ENCODE results near the gene EPN2.

EPN2 gene

GRCh38 chr17:19354748-19355147, 117.6 kb downstream of the EPN2 start:
- no peak for TF ChIP-seq CTCF (conservative IDR thresholded peaks at IDR 0.05; ENCODE audit: low read depth, low read length)
- no peak for DNase-seq (ENCODE audit: low read depth)
- H3K4me3 ChIP-seq (ENCODE audit: low read depth, low read length): no peak overlapping the region

GRCh38 chr17:19357351-19357750, 120.2 kb downstream of the EPN2 start:
- DNase-seq (ENCODE audit: low read depth): no peak
- H3K4me3 ChIP-seq (ENCODE audit: low read depth, low read length): no peak overlapping the region
- no peak for TF ChIP-seq CTCF (conservative IDR thresholded peaks at IDR 0.05; ENCODE audit: low read depth, low read length)

GRCh38 chr17:19357761-19358160, 120.6 kb downstream of the EPN2 start:
- no peak for TF ChIP-seq CTCF (conservative IDR thresholded peaks at IDR 0.05; ENCODE audit: low read depth, low read length)
- no peak for DNase-seq (ENCODE audit: low read depth)
- H3K4me3 ChIP-seq (ENCODE audit: low read depth, low read length): no peak overlapping the region

GRCh38 chr17:19359151-19359550, 122.0 kb downstream of the EPN2 start:
- no peak for DNase-seq (ENCODE audit: low read depth)
- no peak for TF ChIP-seq CTCF (conservative IDR thresholded peaks at IDR 0.05; ENCODE audit: low read depth, low read length)
- no peak overlapping the region for H3K4me3 ChIP-seq (ENCODE audit: low read depth, low read length)

- no peak for TF ChIP-seq CTCF (conservative IDR thresholded peaks at IDR 0.05; ENCODE audit: low read depth, low read length)
Observed at GRCh38 chr17:19359856-19360255, 122.7 kb downstream of the EPN2 start.

GRCh38 chr17:19360772-19361171, 123.6 kb downstream of the EPN2 start:
- H3K4me3 ChIP-seq (ENCODE audit: low read depth, low read length): no peak overlapping the region
- no peak for DNase-seq (ENCODE audit: low read depth)
- no peak for TF ChIP-seq CTCF (conservative IDR thresholded peaks at IDR 0.05; ENCODE audit: low read depth, low read length)

More at GRCh38 chr17:19359856-19360255, 122.7 kb downstream of the EPN2 start:
- no peak overlapping the region for H3K4me3 ChIP-seq (ENCODE audit: low read depth, low read length)
- no peak for DNase-seq (ENCODE audit: low read depth)

- TF ChIP-seq CTCF (conservative IDR thresholded peaks at IDR 0.05; ENCODE audit: low read depth, low read length): no peak
- no peak overlapping the region for H3K4me3 ChIP-seq (ENCODE audit: low read depth, low read length)
Observed at GRCh38 chr17:19361326-19361725, 124.2 kb downstream of the EPN2 start.

More at GRCh38 chr17:19361326-19361725, 124.2 kb downstream of the EPN2 start:
- DNase-seq (ENCODE audit: low read depth): no peak
